ENCODE data around the gene LEO1. TPM values are rescaled to one million over a fixed set of nuclear protein-coding genes. Genes with fewer than 3 reads are reported as not detected.

Gene LEO1
- total RNA-seq, 1 donor from 2014 or later: 16.8 TPM

DNA sequence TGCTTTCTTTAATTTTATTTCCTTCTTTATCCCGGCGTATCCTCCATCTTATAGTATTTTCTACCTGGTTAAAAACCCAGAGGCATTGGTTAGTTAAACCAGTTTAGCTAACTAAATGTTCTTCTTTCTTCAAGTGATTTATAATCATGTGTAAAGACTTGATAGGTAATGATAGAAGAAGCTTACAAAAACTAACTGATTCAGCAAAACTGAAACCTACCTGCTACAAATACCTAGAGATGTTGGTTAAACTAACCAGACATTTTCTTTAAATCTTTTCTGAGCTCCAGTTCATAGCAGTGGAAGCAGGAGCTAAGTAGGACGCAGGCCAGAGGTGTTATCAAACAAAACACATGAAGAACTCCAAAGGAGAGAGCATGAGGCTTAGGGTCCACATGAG is 44.8 kb downstream of the LEO1 start:
- no peak for ATAC-seq

DNA sequence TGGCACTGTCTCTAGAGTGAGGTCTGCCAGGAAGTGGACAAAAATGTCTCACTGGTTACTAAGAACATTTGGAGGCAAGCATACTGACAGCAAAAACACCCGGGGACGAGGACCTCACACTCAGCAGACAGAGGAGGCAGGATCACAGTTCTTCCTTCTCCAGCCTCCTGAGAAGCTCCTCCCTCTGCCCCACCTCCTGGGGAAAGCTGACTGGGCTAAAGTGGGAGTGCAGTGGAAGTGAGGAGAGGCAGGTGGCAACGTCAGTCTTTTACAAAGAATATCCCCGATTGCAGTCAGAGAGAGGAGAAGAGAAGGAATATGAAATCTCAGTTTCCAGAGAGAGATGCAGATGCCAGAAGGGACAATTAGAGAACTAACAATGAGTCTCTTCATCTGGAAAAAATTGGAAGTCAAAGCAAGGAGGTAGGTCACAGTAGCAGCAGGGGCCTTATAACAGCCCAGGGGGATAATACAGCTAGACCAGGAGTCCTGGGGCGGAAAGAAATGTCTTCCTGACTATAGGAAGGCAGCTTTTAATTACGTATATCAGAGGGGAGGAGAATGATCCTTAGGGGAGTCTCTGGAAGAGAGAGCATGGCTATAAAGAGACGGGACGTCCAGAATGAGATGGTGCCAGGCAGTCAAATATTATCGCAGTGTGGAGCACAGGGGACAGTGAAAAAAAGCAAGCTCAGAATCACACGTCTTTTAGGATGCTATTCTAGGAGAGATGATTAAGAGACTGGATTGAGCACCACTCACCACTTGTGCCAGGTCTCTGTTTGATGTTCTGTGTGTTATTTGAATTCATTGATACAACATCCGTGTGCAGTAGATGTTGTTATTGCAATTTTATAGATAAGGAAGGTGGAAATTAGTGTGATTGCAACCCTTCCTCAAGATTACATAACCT is 47.2 kb downstream of the LEO1 start:
- no peak for ATAC-seq

DNA sequence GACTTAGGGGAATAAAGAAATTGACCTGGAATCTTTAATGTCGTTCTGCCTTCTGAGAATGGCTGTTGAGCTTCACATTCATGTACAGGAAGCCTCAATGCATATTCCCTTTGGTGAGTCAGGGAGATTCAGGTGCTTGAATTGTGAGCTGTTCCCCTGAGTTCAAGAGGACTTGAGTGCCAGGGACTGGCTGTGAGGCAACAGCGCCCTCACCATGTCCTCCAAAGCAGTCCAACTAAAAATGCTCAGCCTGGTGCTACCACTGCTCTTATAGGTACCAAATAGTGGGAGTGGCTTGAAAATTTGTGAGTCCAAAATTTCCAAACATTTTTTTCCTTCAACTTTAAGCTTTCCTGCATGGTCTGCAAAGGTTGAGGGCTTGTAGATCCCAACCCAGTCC is 54.1 kb downstream of the LEO1 start:
- ATAC-seq: peak; percentile 90

DNA sequence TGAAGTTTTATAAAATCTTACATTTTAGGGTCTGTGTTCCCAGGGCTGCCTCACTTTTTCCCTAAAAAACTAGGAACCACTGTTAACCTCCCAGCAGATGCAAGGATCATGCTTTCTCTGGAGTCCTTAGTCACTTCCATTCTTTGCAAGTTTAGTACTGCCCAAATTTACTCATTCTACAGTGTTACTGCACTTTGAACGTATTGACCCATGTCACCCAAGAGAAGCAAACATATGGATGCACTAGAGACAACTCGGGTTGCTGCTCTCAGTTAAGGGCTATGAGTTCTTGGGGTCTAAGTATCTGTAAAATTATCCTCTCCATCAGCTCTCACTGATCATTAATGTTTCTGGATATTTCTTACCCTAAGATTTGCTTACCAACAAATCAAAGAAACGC is 59.0 kb downstream of the LEO1 start:
- no peak for ATAC-seq

DNA sequence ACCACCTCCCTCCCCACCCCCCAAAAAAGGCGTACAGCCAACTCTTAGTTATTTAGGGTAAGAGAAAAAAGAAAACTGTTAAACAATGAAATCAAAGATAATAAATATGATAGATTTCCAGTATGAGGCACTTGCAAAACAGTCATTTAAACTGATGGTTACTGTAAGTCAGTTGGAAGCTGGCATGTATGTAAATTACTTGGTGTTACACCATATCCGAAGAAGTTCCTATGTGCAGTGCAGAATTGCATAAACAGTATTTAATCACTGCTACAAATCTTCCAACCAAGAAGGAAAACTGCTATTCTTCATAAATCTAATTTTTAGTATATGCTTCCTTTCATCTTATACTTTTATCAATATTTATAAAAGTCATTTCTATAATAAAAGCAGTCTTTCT is 62.0 kb downstream of the LEO1 start:
- ATAC-seq: no peak

DNA sequence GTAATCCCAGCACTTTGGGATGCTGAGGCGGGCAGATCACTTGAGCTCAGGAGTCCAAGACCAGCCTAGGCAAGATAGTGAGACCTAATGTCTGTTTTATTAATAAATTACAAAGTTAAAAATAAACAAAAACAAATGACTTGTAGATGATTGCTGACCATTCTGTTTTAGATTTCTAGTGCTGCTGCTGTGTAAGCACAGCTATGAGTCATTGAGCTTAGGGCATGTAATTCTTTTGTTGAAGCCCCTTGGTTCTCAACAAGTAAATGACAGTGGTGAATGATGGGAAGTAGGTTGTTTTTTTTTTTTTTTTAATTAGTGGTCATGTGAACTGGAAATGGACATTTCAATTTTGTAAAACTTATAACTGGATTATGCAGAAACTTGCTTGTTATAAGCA is 63.3 kb downstream of the LEO1 start:
- no peak for ATAC-seq

DNA sequence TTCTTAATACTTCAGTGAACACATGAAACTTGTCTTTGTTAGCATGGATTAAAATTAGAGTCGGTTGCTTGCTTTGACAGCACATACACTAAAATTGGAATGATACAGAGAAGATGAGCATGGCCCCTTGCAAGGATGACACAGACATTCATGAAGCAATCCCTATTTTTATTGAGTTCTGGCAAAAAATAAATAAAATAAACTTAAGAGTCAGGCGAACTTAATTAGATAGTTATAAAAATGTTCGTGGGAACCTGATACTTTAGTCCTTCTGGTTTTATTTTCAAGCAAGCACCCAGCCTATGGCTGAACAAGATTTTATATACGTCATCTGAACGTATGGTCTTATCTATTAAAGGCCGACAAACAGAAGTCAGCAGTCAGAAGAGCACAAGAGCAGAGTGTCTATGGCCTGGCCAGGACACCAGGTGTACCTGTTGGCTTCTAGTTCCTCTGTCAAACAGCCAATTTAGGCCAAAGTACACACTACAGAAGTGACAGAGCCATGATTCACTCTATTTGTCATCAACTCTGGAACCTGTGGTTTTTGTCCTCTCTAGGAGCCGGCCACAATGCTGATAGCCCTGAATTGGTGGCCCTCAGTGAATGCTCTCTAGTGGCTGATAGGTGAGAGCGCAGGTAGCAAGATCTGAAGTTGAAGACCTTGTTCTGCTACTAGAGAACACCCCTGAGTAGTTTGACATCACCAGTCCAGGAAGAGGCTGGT is 64.3 kb downstream of the LEO1 start:
- ATAC-seq: peak; percentile 94

DNA sequence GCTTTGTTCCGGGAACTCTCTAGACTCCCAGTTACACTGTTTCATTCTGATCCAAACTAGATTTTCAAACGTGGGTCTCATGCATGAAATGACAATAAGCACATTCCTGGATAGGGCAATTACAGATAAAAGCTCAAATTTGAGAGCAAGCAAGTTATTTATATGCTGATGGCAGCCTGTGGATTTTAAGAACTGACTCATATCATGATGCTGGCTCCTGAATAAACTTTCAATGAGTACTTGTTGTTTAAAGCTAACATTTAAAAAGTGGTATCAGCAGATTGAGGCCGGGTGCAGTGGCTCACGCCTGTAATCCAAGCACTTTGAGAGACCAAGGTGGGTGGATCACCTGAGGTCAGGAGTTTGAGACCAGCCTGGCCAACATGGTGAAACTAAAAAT is 66.6 kb downstream of the LEO1 start:
- ATAC-seq: no peak

DNA sequence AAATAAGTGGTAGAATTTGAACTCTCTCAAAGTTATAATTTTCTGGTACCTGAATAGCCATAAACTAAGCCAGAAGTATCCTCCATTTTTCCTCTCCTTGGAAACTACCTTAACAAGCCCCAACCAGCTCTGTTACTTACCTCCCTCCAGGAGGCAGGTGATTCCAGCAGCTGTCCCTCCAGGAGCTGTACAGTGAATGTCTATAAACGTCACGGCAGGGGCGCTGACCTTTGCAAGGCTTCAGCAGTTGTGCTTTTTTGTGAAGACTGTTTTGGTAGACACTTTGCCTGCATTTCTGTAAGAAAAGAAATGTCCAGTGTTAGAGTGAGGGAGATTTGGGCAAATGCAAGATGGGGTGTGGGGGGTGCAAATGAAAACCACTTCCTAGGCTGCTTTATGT is 67.2 kb downstream of the LEO1 start:
- ATAC-seq: no peak

DNA sequence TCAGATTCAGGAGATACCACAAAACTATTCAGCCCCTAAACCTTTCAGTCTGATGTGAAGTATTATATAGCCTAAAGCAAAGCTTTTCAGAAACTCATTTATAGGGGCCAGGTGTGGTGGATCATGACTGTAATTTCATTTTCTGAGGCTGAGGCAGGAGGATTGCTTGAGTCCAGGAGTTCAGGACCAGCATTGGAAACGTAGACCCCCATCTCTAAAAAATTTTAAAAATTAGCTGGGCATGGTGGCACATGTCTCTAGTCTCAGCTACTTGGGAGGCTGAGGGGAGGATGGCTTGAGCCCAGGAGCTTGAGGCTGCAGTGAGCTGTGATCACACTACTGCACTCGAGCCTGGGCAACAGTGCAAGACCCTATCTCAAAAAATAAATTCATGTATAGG is 82.1 kb downstream of the LEO1 start:
- no peak for ATAC-seq

DNA sequence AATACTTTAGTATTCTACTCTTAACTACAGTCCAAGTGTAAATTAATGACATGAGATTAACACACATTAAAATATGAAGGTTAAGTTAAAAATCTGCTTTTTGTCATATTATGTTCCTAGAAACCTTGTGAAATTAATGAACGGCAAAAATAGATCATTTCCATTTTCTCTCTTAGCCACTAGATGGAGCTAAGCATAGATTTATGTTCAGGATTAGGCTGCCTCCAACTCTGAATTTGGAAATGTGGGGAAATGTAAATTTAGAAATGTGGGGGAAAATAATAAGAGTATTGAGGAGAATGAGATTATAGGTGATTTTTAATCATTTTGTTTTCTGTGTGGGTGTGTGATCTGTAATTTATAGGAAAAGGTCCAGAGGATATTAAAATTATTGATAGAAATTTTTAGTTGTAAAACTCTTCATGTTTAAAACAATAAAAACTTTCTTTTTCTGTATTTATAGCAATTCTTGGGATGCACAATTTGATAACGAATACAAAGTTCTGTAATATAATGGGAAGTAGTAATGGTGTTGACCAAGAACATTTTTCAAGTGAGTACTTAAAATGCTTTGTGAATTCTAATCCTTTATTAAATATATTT is 82.9 kb downstream of the LEO1 start:
- no peak for ATAC-seq

Other genes starting within 250 kb of the LEO1 start
- 6.1 TPM for gene LYSMD2, start 234.1 kb downstream of the LEO1 start, total RNA-seq
- 4.1 TPM for gene TMOD2, start 220.2 kb downstream of the LEO1 start, total RNA-seq
- 83.5 TPM for gene TMOD3, start 142.1 kb downstream of the LEO1 start, total RNA-seq
- gene MAPK6, start 47.4 kb upstream of the LEO1 start, total RNA-seq: 83.9 TPM
- gene BCL2L10, start 141.0 kb upstream of the LEO1 start, total RNA-seq: 3.7 TPM
- gene GNB5, start 219.6 kb upstream of the LEO1 start, total RNA-seq: 11.8 TPM

Measured in esophagus mucosa (tissue), 1 donor.